Stimulated activated CD4-positive, alpha-beta T cell treated with anti-CD3 and anti-CD28 coated beads, Interleukin-12 subunit alpha, Interleukin-12 subunit beta, amount 100 ng/mL, for 24 hours (primary cell): Measurements from ENCODE around the gene PTPRCAP.

Experiments used
- DNase-seq, 2 experiments: peaks; one replicate each; pipeline ENCODE4 v3.0.0-alpha.2; 2020; ENCODE audit warnings: low read depth in 2 of 2

Gene PTPRCAP

DNA sequence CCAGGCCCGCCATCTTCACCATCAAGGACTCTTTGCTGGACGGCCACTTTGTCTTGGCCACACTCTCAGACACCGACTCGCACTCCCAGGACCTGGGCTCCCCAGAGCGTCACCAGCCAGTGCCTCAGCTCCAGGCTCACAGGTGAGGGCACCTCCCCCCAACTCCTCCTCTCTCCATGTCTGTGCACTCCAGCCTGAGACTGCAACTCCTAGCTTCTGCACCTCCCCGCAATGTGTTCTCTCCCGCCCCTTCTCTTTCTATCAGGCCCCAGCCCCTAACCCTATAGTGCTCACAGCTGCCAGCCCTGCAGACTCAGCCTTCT, 41.3 kb downstream of the PTPRCAP start:
- DNase-seq = no peak

DNA sequence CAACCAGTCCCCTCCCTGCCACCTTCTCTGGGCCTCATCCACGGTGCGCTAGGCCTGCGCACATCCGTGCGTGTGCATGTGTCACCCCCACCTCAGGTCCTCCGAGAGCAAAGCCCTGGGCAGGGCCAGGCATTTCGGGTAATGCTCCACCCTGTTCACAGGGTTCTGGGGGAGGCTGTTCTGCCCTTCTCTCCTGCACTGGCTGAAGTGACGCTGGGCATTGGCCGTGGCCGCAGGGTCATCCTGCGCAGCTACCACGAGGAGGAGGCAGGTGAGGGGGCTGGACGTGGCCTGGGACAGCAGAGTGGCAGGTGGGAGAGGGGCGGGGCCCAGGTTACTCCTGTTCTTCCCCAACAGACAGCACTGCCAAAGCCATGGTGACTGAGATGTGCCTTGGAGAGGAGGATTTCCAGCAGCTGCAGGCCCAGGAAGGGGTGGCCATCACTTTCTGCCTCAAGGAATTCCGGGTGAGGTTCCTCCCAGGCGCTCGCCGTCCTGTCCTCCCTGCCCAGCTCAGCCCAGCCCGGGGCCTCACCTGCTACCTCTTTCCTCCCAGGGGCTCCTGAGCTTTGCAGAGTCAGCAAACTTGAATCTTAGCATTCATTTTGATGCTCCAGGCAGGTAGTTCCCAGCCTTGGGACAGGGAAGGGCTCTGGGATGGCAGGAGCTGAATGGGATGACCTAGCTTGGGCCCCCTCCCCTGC, 41.8 kb downstream of the PTPRCAP start:
- no peak for DNase-seq

DNA sequence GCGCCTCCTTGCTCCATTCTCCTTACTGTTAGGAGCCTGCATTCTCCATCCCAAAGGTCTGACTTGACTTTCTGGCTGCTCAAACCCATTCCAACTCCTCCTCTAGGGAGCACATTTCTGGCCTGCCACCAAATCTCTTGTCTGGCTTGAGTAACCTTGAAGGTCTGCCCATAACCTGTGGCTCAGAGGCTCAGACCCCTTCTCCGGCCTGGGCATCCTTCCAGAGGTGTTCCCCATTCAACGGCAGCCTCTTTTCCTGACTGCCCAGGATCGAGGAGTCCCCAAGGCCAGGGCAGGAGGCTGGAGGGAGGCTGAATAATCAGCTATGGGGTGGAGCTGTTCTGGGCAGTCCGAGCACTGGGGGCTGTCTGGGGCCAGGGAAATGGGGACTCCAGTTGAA, 43.5 kb downstream of the PTPRCAP start:
- no peak for DNase-seq

DNA sequence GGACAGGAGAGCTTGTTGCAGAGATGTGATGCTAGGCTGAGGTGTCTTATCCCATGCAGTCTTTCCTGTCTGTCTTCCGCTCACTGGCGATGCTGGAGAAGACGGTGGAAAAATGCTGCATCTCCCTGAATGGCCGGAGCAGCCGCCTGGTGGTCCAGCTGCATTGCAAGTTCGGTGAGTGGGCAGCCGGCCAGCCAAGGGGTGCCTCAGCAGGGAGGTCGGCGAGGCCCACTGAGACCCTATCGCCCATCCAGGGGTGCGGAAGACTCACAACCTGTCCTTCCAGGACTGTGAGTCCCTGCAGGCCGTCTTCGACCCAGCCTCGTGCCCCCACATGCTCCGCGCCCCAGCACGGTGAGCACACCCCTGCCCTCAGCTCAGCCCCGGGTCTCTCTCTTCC, 44.0 kb downstream of the PTPRCAP start:
- no peak for DNase-seq

DNA sequence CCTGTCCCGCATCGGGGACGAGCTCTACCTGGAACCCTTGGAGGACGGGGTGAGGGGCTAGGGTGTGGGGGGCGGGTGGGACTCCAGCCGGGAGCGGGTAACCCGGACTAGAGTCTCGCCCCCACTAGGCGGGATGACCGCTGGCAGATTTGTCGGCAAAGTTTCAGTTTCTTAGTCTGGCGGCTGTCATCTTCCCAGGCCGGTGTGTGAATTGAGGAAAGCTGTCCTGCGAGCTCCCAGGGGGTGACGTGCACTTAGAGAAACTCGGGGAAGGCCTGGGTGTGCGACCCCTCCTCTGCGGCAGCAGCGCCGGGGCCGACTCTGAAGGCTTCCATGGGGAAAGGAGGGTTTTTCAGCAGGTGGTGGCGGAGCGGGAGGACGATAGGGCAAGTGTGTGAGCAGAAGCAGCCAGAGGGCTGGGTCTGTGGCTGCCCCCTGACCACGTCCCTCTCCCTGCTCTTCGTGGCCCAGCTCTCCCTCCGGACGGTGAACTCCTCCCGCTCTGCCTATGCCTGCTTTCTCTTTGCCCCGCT, 45.2 kb downstream of the PTPRCAP start:
- DNase-seq = no peak

DNA sequence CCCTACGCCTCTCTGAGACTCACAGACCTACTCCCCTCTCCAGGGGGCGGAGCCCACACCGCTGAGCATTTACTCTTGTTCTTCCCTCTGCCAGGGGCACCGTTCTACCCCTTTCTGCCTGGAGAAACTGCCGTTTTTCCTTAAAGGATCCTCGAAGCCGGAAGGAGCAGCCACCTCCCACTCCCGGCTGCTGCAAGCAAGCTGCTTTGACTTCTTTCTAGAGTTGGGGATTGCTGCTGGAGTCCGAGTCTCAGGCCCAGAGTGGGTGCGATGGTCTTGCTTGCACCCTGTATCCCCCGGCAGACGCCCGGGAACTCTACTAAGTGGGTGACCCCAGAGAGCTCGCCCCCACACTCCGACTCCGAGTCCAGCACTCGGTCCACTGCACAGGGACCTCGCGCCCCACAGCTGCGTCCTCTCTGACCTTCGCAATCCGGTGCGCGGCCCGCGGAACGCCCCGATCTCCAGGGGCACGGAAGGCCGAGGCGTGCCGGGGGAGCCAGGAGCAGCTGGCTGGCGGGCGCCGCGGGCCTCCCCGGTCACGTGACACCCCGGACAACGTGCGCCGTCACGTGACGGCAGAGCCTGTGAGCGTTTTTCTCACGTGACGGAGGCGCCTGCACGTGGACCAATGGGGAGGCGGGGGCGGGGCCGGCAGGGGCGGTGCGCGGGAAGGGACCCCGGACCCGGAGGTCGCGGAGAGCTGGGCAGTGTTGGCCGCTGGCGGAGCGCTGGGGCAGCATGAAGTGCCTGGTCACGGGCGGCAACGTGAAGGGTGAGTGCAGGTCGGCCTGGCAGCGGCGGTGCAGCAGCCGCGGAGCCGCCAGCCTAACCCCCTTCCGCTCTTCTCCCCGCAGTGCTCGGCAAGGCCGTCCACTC, 45.9 kb downstream of the PTPRCAP start, which contains the start of gene RAD9A:
Gene RAD9A (plus strand): TSS at position 683 of the 879 bp plus-strand sequence. CDS start 59 bp downstream, at position 742.
- peak; percentile 87 to 92 for DNase-seq

DNA sequence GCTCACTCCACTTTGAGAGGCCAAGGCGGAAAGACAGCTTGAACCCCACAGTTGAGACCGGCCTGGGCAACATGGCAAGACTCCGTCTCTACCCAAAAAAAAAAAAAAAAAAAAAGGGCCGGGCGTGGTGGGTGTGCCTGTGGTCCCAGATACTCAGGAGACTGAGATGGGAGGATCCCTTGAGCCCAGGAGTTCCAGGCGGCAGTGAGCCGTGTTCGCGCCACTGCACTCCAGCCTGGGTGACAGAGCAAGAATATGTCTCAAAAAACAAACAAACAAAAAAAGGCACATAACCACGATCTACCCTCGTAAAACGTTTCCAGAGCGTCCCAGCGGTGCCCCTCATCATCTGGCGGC, 46.6 kb downstream of the PTPRCAP start:
- no peak for DNase-seq

DNA sequence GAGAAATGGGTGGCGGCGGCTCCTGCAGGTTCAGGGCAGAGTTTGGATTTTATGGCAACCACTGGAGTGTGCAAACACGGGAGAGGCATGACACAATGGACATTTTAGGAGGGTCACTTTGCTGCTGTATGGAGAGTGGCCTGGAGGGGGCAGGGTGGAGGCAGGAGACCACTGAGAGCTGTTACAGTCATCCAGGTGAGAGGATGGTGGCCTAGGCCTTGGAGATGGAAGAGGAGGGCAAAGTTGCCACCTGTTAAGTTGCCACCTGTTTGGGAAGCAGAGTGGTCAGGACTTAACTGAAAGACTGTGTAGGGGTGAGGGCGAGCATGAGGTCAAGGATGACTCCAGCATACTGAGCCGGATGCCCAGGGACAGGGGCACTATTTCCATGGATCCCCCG, 48.0 kb downstream of the PTPRCAP start:
- no peak for DNase-seq

DNA sequence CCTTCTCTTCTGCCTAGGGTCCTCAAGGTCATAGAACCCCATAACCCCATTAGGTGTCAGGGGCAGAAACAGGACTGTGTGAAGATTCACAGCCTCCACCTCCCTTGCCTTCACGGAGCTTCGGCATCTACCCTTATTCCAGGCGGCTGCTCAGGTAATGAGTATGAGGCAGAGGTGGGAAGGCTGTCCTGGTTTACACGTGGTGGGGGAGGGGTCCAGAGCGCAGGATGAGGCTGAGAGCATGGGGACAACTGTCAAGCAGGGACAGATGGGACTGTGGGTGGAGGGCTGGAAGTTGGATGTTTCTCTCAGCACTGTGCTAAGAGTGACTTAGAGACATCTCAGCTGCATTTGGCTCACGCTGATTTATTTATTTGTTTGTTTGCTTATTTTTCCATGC, 50.0 kb downstream of the PTPRCAP start:
- DNase-seq = no peak

DNA sequence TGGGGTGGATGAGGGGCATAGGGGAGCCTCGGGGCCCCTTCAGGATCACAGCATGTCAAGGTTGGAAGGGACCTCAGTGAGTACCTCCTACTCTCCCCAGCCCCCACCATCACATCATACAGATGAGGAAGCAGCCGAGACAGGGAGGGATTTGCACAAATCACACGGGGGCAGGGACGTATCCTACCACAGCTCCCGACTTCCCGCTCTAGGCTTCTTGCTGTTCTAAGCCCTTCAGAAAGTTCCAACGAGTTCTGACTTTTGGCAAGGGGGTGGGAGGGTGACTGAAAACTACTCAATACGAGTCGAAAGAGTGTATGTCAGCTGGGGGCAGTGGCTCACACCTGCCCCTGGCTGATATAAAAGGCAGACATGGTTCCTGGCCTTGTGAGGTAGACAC, 50.4 kb downstream of the PTPRCAP start:
- DNase-seq = no peak
